IPS DF 19.7 (cell line): ENCODE results near the gene AKR1E2.

Source experiments
- DNase-seq: peaks from one replicate; pipeline ENCODE4 v3.0.0-alpha.2; 2013; ENCODE audit warnings: low read depth, low spot score

AKR1E2 gene

DNA sequence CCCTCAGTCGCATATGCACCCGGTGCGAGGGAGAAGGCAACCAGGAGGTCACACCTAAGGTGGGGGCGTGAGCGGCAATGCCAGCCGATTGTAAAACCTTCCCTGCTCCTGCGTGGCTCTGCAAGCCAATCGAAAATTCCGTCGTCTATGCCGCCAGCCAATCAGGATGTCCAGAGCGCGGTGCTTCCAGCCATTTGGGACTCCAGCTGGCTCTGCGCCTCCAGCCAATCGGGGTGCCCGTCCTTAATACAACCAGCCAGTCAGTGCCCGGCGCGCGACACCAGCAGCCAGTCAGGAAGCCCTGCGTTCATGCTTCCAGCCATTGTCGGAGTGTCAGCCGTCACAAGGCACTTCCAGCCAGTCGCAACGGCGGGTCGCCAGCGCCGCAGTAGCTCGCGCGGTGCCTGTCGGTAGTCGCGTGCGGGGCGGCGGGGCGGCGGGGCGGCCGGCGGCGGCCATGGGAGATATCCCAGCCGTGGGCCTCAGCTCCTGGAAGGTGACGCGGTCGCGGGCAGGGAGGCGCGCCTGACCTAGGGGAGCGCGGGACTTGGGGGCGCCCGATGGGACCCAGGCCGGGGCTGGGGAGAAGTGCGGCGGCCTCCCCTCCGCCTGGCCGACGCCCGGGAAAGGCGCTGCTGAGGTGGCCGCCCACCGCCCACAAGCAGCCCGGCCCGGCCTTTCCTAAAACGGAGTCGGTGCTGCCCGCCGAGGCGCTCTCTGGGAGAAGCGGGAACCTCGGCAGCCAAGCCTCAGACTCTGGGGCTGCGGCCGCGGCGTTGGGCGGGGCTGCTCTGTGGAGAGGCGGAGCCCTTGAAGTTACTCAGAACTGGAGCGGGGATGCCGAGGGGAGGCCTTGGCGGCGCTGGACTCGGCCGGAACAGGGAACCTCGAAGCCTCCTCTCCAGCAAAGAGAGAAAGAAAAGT lies at the start of gene AKR1E2:
TSS of gene AKR1E2 (plus strand) at position 340 of the 924 bp plus-strand sequence. CDS start at position 458, 118 bp downstream.
- DNase-seq: peak; percentile 78

DNA sequence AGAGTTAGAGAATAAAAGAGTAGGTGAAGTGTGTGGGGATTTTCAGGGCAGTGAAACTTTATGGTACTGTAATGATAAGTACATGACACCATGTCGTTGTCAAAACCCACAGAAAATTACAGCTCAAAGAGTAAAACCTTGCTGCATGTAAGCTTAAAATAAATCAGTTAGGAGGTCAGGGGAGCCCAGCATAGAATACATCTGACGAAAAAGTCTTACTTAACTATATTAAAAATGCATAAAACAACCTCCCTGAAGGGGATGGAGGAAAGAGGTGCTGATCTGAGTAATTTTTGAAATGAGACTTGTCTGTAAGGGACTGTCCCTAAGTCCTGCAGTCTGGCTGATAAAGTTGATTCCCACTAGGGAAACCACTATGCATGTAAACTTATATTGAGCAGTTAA lies 49.8 kb upstream of the AKR1E2 start:
- no peak for DNase-seq

DNA sequence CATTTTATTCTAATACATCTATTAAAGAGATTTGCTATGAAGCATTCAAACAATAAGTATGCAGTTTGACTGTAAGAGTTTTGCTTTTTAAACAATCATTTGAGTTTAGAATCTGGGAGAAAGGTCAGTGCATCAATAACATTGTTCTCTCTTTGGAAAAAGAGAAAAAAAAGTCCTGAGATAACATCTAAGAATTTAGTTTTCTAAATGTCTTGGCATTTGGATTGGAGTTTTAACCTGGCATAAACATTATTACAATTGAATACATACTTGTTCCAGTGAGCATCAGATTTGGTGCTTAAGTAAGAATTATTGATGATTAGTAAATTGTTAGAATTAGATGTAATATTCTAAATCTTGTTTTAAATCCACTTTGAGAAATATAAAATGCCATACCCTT lies 47.2 kb upstream of the AKR1E2 start:
- DNase-seq: no peak

DNA sequence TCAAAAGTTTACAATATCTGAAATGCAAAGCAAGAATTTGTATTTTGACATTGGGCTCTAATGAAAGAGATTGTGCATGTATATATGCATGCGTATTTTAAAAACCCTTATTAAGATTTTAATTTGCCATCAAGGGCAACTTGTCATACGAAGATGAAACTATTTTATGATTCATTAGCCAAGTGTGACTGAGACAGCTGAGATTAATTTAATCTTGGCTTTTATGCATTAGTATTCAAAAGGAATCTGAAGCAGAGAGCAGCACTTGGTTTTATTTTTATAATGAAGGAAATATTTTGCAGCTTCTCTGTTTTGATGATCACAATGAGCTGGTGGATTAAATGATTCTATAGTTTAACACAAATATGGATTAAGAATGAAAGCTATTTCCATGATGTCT lies 45.9 kb upstream of the AKR1E2 start:
- DNase-seq: no peak

DNA sequence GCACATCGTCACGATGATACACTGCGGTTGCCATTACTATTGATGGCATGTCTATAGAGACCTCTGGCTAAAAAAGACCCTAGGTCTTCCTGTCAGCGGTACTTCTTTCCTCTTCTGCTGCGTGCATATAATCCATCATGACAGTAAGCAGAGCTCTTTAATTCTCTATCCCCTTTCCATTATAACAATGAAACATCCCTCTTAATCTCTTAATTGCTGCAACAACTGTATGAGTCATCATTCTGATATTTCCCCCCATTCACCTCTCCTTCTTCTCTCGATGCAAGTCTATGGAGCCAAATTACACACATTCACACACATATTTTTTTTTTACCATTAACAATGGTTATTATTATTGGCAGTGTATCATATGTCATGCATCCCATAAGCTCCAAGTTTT lies 45.2 kb upstream of the AKR1E2 start:
- DNase-seq: no peak

DNA sequence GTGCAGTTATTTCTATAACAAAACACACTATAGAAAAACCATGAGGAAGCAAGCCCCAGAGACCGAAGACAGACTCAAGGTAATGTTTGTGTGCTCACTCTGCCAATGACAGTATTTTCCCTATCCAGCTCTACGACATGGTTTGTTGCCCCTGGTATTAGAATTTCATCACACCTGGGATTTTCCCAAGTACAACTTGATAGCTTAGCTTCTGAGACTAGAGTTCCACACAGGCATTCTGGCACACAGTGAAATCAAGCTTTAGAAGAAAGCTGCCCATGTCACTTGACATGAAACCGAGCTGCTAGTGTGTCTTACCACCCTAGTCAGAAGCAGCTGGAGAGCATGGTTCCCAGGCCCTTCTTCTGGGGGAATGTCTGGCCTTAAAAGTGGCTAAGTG lies 44.1 kb upstream of the AKR1E2 start:
- DNase-seq: no peak

DNA sequence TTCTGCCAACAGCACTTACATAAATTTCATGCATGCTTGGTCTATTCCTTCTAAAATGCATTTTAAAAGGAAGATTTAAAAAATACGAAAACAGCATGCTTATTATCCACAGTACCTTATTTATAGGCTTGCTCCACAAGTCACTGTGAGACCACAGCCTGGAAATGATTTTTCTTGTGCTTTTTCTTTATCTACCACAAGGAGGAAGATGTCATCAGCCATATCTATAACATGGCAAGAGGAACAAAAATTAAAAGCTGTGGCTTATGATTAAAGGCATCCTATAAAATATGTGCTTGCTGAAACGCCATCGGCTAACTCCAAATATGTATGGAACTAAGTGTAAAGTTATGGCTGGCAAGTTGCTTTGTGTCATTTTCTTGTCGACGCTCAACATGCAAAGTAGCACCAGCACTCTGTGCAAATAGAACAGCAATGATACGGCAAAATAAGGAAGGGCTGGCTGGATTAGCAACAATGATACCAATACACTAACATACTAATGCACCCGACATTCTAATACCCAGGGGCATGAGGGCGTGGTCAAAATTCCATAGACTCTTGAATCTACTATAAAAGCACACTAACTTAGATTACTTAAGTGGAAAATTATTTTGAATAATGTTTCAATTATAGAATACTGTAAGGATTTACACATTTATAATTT lies 41.2 kb upstream of the AKR1E2 start:
- no peak for DNase-seq

DNA sequence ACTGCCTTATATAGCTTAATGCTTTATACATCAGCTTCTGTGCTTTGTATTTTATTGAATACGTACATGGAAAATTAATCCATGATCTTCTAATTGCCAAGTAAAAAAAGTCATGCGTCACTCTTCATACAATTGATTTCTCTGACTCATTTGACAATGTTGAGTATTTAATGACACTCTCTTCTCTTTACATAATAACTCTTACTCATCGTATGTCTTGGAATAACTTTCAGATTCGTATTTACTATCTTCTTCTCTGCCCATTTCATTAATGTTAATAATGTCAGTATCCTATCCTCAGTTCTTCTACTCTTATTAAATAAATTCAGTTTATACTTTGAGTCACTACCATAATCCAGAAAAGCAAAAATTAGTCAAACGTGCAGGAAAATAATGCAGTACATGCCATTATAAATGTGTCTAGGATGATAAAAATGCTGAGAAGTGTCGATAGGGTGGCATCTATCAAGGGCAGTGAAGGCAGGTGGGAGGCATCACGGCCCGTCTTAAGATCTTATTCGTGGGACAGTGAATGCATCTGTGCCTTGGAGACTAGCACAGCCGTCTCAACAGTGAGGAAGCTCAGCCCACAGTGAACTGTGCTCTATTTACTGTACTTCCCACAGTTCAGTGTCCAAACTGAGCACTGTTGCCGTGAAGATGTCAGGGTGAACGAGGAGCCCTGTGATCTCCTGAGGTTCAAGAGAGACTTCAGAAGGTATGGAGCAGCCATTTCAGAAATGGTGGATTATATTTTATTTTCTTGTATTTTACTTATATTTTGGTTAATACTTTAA lies 39.8 kb upstream of the AKR1E2 start:
- no peak for DNase-seq

DNA sequence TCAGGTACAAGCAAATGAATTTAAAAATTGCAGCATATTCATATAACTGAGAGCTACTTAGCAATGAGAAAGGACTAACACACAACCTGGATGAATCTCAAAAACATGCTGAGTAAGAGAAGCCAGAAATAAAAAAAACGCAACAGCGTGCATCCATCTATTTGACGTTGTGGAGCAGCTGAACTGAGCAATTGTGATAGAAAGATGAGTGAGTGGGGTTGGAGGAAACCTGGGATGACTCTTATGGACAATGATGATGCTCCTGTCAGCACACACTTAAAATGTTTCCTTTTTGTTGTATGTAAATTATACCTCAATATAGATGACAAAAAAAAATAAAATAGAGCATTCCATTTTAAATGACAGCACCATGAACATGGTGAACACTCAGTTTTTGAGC lies 36.0 kb upstream of the AKR1E2 start:
- no peak for DNase-seq

DNA sequence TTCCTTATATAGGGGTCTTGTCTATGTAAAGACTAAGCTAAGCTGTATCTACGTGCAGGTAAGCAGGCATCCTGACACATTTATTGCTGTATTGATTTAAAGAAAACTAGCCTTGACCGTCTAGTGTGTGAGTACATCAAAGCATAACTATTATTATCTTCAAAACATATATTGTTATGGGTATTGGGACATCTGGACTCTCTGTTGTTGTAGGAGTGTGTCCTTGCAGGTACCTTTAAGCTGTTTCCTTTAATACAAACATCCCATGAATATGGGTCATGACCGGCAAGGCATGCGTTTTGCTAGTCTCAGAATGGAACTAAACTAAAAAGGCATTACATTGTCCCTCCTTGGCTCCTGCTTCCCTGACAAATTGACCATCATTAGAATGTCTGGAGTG lies 35.1 kb upstream of the AKR1E2 start:
- no peak for DNase-seq

DNA sequence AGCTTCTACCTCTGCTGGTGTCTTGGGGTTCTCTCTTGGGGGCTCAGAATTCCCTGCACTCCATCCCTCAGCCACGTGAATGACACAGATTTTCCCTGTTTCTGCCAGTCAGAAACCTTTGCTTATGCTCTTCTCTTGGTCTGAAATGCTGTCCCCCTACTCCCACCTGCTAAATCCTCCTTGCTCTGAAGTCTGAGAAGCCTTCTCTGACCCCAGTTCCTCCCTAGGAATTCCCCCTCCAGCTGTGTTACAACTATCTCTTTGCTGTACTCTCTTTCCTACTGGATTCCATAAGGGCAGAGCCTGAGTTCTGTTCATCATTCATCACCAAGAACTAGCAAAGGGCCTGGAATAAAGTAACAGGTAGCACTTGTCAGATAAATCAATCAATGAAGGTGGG lies 33.6 kb upstream of the AKR1E2 start:
- no peak for DNase-seq

DNA sequence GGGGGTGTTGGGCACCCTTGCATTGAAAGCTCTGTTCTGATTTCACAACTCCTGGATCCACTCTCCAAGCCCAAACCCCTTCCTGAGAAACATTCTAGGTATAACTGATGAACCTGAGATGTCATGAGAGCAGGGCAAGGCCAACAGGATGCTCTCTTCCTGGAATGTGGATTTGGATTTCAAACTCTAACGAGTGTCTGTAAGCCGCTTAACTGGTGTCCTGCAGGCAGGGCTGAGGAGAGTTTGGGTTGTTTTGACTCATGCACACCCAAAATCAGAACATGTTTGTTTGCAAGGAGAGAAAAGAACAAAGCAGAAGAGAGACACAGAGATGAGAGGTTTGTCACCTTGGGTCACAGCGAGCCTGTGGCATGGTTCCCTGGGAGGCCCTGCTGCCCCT lies 24.6 kb upstream of the AKR1E2 start:
- no peak for DNase-seq

DNA sequence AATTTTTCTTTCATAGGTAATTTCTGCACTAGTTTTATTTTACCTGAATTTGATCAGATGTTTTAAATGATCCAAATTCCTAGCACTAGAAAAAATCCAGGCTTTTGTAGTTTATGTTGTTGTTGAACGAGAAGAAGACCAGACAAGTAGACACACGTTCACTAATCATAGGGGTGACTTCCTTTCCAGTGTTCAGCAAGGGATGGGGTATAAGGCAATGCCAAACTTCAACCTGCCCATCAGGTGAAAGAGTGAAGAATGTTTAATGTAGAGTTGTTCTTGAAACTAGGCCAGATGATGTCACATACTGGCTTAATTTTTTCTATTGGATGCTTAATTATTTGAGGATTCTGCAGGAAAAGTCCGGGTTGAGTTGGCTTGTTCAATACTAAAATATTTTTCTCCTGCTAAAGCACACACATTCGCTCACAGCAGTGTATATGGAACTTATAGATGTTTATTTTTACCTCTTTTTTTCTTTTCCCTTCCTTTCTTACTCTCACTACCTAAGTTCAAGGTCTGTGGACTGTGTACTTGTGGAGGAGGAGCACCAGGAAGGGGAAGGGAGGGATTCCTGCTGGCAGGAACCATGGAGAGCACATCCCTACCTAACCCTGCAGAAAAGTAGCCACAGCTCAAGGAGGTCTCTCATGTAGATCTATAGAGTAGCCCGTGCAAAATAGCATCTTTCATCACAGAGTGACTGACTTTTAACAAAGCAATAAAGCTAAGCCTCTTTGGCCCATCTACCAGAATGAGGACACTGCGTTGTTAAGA lies 23.1 kb upstream of the AKR1E2 start:
- no peak for DNase-seq

DNA sequence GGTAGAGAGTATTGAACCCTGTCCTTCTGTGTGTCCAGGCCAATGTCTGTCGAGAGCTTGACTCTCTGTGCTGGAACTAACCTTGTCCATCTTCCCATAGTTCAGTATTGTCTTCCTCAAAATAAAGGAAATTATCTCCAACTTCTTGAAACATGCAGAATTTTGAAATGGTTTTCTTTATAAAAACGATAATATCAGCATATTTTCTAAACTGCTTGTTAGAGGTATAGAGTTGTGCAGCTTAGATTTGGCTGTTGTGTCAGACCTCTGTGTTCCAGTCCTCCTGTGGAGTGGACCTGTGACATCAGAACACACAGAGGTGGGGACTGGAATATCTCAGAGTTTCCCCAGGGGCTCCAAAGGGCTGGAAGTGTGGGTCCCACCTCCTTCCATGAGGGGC lies 22.2 kb upstream of the AKR1E2 start:
- DNase-seq: no peak

DNA sequence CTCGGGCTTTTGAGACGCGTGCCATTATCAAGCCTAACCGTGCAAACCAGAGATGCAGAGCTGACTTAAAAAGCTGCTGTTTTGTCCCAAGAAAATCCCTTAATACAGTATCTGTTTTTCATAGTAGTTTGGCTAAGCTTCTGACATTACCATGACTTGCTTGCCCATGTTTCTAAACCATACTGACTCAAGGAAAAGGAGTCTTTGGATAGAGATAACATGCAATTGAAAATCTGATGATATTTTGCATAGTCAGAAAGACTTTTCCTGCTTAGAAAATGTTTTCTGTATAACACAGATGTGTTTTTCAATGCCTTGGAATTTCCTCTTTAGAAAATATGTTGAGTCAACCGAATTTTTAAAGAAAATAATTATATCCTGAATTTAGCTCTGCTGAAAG lies 21.5 kb upstream of the AKR1E2 start:
- DNase-seq: no peak

DNA sequence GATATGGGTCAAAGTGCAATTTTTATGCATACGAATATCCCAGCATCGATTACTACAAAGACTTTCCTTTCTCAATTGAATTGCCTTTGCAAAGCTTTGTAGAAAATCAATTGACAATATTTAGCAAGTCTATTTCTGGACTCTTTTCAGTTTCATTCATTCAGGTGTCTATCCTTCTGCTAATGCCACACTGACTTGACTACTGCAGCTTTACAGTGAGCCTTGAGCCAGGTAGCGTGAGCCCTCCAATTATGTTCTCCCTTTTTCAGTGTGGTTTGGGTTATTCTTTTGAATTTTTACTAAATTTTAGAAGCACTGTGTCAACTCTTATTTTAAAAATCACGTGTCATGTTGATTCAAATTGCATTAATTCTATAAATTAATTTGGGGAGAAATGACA lies 19.5 kb upstream of the AKR1E2 start:
- DNase-seq: no peak

DNA sequence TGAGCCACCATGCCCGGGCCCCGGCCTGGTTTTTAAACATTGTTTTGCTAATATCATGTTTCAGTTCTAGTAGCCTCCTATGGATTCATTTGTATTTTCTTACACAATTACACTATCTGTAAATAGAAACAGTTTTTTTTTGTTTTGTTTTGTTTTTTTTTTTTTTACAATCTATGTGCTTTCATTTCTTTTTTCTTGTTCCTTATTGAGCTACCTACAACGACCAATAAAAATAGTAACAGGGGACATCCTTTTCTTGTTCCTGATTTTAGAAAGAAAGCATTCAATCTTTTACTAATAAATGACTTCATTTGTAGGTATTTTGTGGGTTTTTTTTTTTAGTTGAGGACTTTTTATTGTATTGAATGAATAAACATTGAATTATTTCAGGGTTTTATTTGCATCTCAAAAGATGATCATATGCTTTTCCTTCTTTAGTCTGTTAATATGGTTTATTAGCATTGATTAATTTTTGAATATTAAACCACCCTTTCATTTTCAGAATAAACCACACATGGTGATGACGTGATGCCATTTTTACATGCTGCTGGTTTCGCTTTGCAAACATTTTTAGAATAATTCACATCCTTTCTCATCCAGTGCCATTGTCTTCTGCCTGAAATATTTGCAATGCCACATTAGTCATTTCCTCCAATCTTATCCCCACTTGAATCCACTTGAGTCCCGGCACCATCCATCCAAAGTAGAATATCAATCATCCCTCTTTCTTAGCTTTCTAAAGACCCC lies 18.1 kb upstream of the AKR1E2 start:
- no peak for DNase-seq

DNA sequence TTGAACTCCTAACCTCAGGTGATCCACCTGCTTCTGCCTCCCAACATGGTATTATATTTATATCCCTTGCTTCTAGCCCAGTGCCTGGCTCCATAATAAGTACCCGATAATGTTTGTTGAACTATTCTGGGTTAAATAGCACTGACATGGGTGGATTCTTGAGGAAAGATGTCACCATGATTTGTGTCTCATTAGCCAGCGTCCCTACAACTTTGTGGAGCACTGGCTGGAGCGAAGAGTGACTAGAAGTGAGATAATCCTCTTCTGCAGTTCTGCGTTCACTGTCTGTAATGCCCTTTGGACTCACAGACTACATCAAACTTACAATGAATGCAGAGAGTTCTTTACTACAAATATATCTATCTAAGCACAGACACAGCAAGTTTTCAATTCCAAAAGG lies 16.9 kb upstream of the AKR1E2 start:
- DNase-seq: no peak

DNA sequence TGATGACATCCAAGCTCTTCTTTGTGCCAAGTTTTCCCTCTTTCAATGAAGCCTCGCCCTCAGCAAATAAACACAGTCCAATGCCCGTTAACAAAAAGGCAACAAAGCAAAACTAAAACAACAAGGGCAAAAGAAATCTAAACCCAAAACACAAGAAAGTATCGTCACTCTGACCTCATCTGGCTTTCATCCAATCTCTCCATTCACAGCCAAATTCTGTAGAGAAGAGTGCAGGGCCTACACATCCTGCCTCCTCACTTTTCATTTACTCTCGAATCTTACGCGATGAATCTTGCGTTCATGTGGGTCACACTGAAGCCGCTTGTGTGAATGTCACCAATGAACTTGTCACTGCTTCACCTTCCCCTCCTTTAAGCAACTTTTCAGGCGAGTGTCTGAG lies 15.9 kb upstream of the AKR1E2 start:
- no peak for DNase-seq

DNA sequence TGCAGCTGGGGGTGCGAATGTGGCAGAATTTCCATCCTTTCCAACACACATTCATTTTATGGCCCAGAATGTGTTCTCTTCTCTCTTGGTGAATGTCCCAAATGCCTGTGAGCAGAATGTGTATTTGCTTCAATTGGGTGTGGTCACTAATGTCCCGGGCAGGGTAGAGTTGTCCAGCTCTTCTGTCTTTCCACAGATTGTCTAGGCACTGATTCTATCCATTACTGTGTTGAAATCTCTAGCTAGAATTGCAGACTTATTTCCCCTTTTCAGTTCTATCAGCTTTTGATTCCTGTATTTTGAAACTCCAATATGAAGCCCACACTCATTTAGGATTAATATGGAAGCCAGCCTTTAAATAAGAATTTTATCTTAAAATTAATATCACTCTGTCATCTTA lies 14.0 kb upstream of the AKR1E2 start:
- DNase-seq: no peak

DNA sequence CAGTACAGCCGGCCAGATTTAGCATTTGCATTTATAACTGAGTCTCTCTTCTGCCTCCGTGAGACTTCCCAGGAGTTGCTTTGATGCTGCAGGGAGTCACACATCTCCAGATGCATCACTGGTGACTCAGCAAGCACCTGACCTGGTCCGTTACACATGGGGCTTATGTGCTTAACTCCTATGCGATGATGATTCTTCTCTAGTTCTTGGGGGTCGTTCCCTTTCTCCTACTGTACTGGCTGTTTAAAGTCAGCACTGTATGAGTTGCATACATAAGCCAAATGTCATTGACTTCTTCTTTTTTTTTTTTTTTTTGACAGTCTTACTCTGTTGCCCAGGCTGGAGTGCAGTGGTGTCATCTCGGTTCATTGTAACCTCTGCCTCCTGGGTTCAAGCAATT lies 13.0 kb upstream of the AKR1E2 start:
- DNase-seq: no peak
